Peyer's patch (tissue), 4 donors: ENCODE measurements around the gene CD177.

Experiments used
- CTCF ChIP-seq, 6 experiments: fragments of 450-650 bp in 4 of 6; fragments of 200-600 bp in 2 of 6; sonication (generic) in 1 of 6; IDR thresholded peaks; one replicate each; pipeline ENCODE4 v1.5.1; 2017 to 2019; ENCODE audit warnings: antibody characterized with exemption in 6 of 6, mild to moderate bottlenecking in 3 of 6, moderate library complexity in 1 of 6
- POLR2A ChIP-seq, 2 donors: fragments of 450-650 bp; IDR thresholded peaks; one replicate each; pipeline ENCODE4 v1.5.1; 2017; ENCODE audit warnings: antibody characterized with exemption in 2 of 2, mild to moderate bottlenecking in 2 of 2, moderate library complexity in 2 of 2

GRCh38 chr19:43311706-43312105 lies 41.8 kb upstream of the CD177 start:
- TF ChIP-seq CTCF (IDR thresholded peaks at IDR 0.05): no peak
- no peak for TF ChIP-seq POLR2A (IDR thresholded peaks at IDR 0.05)
